HEK293 (cell line): Measurements from ENCODE around the gene FAM98C.

Experiments used
- GLIS1 ChIP-seq: fragments of 450-650 bp; formaldehyde crosslinking; IDR thresholded peaks from 2 replicates; pipeline ENCODE4 v1.5.1; 2016; ENCODE audit warnings: missing biosample characterization, missing genetic modification characterization
- HOXC10 ChIP-seq: sonication (generic); formaldehyde crosslinking; IDR thresholded peaks from 2 replicates; pipeline ENCODE4 v1.8.1; 2023; ENCODE audit warnings: mild to moderate bottlenecking, missing genetic modification reagents
- KLF7 ChIP-seq: fragments of 450-650 bp; formaldehyde crosslinking; IDR thresholded peaks from 2 replicates; pipeline ENCODE4 v1.5.1; 2016; ENCODE audit warnings: missing biosample characterization, missing genetic modification characterization, borderline replicate concordance
- KLF9 ChIP-seq: fragments of 450-650 bp; formaldehyde crosslinking; IDR thresholded peaks from 2 replicates; pipeline ENCODE4 v1.5.1; 2016; ENCODE audit warnings: missing biosample characterization, missing genetic modification characterization, low read depth
- OVOL3 ChIP-seq: fragments of 450-650 bp; formaldehyde crosslinking; IDR thresholded peaks from 2 replicates; pipeline ENCODE4 v1.5.1; 2016; ENCODE audit warnings: missing biosample characterization, missing genetic modification characterization
- SETDB1 ChIP-seq: IDR thresholded peaks from one replicate; pipeline ENCODE4 v1.6.1; 2017; ENCODE audit warnings: mild to moderate bottlenecking, low read length, moderate library complexity, mixed read lengths; ENCODE audit not compliant: insufficient read length
- YY1 ChIP-seq: fragments of 450-650 bp; formaldehyde crosslinking; IDR thresholded peaks from 2 replicates; pipeline ENCODE4 v1.5.1; 2018; ENCODE audit warnings: missing biosample characterization, missing genetic modification characterization
- ZBTB20 ChIP-seq: fragments of 450-650 bp; formaldehyde crosslinking; IDR thresholded peaks from 2 replicates; pipeline ENCODE4 v1.5.1; 2016; ENCODE audit warnings: missing biosample characterization, missing genetic modification characterization
- ZBTB7A ChIP-seq: fragments of 450-650 bp; formaldehyde crosslinking; IDR thresholded peaks from 2 replicates; pipeline ENCODE4 v1.5.1; 2016; ENCODE audit warnings: low read depth, missing biosample characterization, missing genetic modification characterization
- ZFHX2 ChIP-seq: fragments of 450-650 bp; formaldehyde crosslinking; conservative IDR thresholded peaks from 2 replicates; pipeline ENCODE4 v1.5.1; 2016; ENCODE audit warnings: missing biosample characterization, missing genetic modification characterization
- ZNF133 ChIP-seq: fragments of 450-650 bp; formaldehyde crosslinking; IDR thresholded peaks from 2 replicates; pipeline ENCODE4 v1.5.1; 2016; ENCODE audit warnings: missing biosample characterization, missing genetic modification characterization
- ZNF157 ChIP-seq: fragments of 450-650 bp; formaldehyde crosslinking; IDR thresholded peaks from 2 replicates; pipeline ENCODE4 v1.5.1; 2016; ENCODE audit warnings: missing biosample characterization, missing genetic modification characterization
- ZNF16 ChIP-seq: fragments of 450-650 bp; formaldehyde crosslinking; IDR thresholded peaks from 2 replicates; pipeline ENCODE4 v1.5.1; 2016; ENCODE audit warnings: low read depth, missing biosample characterization, missing genetic modification characterization
- ZNF324 ChIP-seq: fragments of 450-650 bp; formaldehyde crosslinking; IDR thresholded peaks from 2 replicates; pipeline ENCODE4 v1.5.1; 2016; ENCODE audit warnings: missing biosample characterization, missing genetic modification characterization
- ZNF416 ChIP-seq: fragments of 450-650 bp; formaldehyde crosslinking; IDR thresholded peaks from 2 replicates; pipeline ENCODE4 v1.5.1; 2016; ENCODE audit warnings: missing biosample characterization, missing genetic modification characterization
- ZNF501 ChIP-seq: fragments of 450-650 bp; formaldehyde crosslinking; IDR thresholded peaks from 2 replicates; pipeline ENCODE4 v1.5.1; 2016; ENCODE audit warnings: missing biosample characterization, missing genetic modification characterization
- ZNF529 ChIP-seq: fragments of 450-650 bp; formaldehyde crosslinking; IDR thresholded peaks from 2 replicates; pipeline ENCODE4 v1.5.1; 2017; ENCODE audit warnings: missing genetic modification characterization, missing biosample characterization; ENCODE audit not compliant: insufficient replicate concordance
- ZNF561 ChIP-seq: fragments of 450-650 bp; IDR thresholded peaks from 2 replicates; pipeline ENCODE4 v1.5.1; 2018; ENCODE audit warnings: missing biosample characterization, missing genetic modification characterization, borderline replicate concordance
- ZNF585B ChIP-seq: fragments of 450-650 bp; formaldehyde crosslinking; IDR thresholded peaks from 2 replicates; pipeline ENCODE4 v1.5.1; 2016; ENCODE audit warnings: missing biosample characterization, missing genetic modification characterization
- ZNF701 ChIP-seq: fragments of 450-650 bp; formaldehyde crosslinking; IDR thresholded peaks from 2 replicates; pipeline ENCODE4 v1.5.1; 2016; ENCODE audit warnings: missing biosample characterization, missing genetic modification characterization
- ZSCAN16 ChIP-seq: fragments of 450-650 bp; formaldehyde crosslinking; IDR thresholded peaks from 2 replicates; pipeline ENCODE4 v1.5.1; 2016; ENCODE audit warnings: missing biosample characterization, missing genetic modification characterization
- TF ChIP-seq, protein P1 (sequence below): fragments of 450-650 bp; formaldehyde crosslinking; IDR thresholded peaks from 2 replicates; pipeline ENCODE4 v1.5.1; 2016; ENCODE audit warnings: missing biosample characterization, missing genetic modification characterization, borderline replicate concordance
- TF ChIP-seq, protein P2 (sequence below): fragments of 450-650 bp; formaldehyde crosslinking; IDR thresholded peaks from 2 replicates; pipeline ENCODE4 v1.5.1; 2016; ENCODE audit warnings: missing biosample characterization, missing genetic modification characterization
- TF ChIP-seq, protein P3 (sequence below): fragments of 450-650 bp; formaldehyde crosslinking; IDR thresholded peaks from 2 replicates; pipeline ENCODE4 v1.5.0; 2017; ENCODE audit warnings: missing biosample characterization, missing genetic modification characterization, borderline replicate concordance
- TF ChIP-seq, protein P4 (sequence below): fragments of 450-650 bp; formaldehyde crosslinking; IDR thresholded peaks from 2 replicates; pipeline ENCODE4 v1.5.1; 2016; ENCODE audit warnings: missing biosample characterization, missing genetic modification characterization, low read depth
- TF ChIP-seq, protein P5 (sequence below): fragments of 450-650 bp; formaldehyde crosslinking; IDR thresholded peaks from 2 replicates; pipeline ENCODE4 v1.5.1; 2017; ENCODE audit warnings: missing biosample characterization, missing genetic modification characterization

FAM98C gene

DNA sequence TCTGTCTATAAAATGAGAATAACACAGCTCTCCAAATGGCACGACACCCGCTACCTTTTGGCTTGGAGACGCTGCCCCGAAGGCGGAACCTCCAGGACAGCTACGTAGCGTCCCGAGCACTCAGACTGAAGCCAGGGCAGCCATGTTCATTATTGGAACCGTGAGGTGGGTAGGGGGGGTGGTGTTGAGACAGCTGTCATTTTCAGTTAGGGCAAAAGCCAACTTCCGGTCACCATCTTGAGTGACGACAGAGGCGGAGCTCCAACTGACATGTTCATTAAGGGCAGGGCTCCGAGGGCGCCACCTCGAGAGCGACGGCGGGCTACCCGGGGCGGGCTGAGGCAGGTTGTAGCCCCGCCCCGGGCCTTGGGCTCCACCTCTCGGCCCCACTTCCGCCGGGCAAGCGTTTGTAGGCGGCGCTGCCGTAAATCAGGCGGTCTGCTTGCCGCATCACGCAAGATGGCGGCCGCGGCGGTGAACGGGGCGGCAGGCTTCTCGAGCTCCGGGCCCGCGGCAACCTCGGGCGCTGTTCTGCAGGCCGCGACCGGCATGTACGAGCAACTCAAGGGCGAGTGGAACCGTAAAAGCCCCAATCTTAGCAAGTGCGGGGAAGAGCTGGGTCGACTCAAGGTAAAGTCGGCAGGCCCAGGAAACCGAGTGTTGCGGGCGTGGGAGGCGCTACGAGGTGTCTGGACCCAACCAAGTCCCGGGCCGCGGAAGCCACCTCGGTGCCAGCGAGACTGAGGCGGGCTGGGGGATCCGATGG lies 28.4 kb upstream of the FAM98C start, which contains the start of gene PSMD8 (continued):
- TF ChIP-seq, protein P1, sequence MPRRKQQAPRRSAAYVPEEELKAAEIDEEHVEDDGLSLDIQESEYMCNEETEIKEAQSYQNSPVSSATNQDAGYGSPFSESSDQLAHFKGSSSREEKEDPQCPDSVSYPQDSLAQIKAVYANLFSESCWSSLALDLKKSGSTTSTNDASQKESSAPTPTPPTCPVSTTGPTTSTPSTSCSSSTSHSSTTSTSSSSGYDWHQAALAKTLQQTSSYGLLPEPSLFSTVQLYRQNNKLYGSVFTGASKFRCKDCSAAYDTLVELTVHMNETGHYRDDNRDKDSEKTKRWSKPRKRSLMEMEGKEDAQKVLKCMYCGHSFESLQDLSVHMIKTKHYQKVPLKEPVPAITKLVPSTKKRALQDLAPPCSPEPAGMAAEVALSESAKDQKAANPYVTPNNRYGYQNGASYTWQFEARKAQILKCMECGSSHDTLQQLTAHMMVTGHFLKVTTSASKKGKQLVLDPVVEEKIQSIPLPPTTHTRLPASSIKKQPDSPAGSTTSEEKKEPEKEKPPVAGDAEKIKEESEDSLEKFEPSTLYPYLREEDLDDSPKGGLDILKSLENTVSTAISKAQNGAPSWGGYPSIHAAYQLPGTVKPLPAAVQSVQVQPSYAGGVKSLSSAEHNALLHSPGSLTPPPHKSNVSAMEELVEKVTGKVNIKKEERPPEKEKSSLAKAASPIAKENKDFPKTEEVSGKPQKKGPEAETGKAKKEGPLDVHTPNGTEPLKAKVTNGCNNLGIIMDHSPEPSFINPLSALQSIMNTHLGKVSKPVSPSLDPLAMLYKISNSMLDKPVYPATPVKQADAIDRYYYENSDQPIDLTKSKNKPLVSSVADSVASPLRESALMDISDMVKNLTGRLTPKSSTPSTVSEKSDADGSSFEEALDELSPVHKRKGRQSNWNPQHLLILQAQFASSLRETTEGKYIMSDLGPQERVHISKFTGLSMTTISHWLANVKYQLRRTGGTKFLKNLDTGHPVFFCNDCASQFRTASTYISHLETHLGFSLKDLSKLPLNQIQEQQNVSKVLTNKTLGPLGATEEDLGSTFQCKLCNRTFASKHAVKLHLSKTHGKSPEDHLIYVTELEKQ (tag by site-specific recombination): peak; percentile 39; the same call in 1 of the 2 replicates
- no peak for TF ChIP-seq SETDB1
- TF ChIP-seq ZFHX2 (tag by site-specific recombination): peak; percentile 98
- 0 out of 2 replicates have a peak, but pooled peaks have one; percentile 50 for TF ChIP-seq ZNF416 (tag by site-specific recombination)
- TF ChIP-seq KLF7 (tag by site-specific recombination): peak; percentile 93
- peak; percentile 93 for TF ChIP-seq ZBTB20 (tag by site-specific recombination)
- 0 out of 2 replicates have a peak, but pooled peaks have one; percentile 9 for TF ChIP-seq ZNF585B
- TF ChIP-seq, protein P2, sequence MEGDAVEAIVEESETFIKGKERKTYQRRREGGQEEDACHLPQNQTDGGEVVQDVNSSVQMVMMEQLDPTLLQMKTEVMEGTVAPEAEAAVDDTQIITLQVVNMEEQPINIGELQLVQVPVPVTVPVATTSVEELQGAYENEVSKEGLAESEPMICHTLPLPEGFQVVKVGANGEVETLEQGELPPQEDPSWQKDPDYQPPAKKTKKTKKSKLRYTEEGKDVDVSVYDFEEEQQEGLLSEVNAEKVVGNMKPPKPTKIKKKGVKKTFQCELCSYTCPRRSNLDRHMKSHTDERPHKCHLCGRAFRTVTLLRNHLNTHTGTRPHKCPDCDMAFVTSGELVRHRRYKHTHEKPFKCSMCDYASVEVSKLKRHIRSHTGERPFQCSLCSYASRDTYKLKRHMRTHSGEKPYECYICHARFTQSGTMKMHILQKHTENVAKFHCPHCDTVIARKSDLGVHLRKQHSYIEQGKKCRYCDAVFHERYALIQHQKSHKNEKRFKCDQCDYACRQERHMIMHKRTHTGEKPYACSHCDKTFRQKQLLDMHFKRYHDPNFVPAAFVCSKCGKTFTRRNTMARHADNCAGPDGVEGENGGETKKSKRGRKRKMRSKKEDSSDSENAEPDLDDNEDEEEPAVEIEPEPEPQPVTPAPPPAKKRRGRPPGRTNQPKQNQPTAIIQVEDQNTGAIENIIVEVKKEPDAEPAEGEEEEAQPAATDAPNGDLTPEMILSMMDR (tag by site-specific recombination): peak; percentile 97
- no peak for TF ChIP-seq ZNF701 (tag by site-specific recombination)
- TF ChIP-seq GLIS1: peak; percentile 92
- TF ChIP-seq, protein P3, sequence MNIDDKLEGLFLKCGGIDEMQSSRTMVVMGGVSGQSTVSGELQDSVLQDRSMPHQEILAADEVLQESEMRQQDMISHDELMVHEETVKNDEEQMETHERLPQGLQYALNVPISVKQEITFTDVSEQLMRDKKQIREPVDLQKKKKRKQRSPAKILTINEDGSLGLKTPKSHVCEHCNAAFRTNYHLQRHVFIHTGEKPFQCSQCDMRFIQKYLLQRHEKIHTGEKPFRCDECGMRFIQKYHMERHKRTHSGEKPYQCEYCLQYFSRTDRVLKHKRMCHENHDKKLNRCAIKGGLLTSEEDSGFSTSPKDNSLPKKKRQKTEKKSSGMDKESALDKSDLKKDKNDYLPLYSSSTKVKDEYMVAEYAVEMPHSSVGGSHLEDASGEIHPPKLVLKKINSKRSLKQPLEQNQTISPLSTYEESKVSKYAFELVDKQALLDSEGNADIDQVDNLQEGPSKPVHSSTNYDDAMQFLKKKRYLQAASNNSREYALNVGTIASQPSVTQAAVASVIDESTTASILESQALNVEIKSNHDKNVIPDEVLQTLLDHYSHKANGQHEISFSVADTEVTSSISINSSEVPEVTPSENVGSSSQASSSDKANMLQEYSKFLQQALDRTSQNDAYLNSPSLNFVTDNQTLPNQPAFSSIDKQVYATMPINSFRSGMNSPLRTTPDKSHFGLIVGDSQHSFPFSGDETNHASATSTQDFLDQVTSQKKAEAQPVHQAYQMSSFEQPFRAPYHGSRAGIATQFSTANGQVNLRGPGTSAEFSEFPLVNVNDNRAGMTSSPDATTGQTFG (tag by site-specific recombination): peak; percentile 90; the same call in 1 of the 2 replicates
- TF ChIP-seq ZNF324 (tag by site-specific recombination): peak; percentile 32; the same call in 1 of the 2 replicates
- peak; percentile 64; the same call in 1 of the 2 replicates for TF ChIP-seq ZSCAN16 (tag by site-specific recombination)
- TF ChIP-seq OVOL3: peak; percentile 99
- peak; percentile 100 for TF ChIP-seq ZNF501 (tag by site-specific recombination)
- TF ChIP-seq KLF9 (tag by site-specific recombination): peak; percentile 87
- peak; percentile 99 for TF ChIP-seq YY1 (tag by site-specific recombination)
- TF ChIP-seq, protein P4, sequence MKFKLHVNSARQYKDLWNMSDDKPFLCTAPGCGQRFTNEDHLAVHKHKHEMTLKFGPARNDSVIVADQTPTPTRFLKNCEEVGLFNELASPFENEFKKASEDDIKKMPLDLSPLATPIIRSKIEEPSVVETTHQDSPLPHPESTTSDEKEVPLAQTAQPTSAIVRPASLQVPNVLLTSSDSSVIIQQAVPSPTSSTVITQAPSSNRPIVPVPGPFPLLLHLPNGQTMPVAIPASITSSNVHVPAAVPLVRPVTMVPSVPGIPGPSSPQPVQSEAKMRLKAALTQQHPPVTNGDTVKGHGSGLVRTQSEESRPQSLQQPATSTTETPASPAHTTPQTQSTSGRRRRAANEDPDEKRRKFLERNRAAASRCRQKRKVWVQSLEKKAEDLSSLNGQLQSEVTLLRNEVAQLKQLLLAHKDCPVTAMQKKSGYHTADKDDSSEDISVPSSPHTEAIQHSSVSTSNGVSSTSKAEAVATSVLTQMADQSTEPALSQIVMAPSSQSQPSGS (tag by site-specific recombination): peak; percentile 81
- TF ChIP-seq ZBTB7A (tag by site-specific recombination): peak; percentile 96
- TF ChIP-seq ZNF16 (tag by site-specific recombination): peak; percentile 36; the same call in 1 of the 2 replicates
- no peak for TF ChIP-seq ZNF133 (tag by site-specific recombination)
- no peak for TF ChIP-seq ZNF529
- no peak for TF ChIP-seq ZNF157 (tag by site-specific recombination)
- TF ChIP-seq, protein P5, sequence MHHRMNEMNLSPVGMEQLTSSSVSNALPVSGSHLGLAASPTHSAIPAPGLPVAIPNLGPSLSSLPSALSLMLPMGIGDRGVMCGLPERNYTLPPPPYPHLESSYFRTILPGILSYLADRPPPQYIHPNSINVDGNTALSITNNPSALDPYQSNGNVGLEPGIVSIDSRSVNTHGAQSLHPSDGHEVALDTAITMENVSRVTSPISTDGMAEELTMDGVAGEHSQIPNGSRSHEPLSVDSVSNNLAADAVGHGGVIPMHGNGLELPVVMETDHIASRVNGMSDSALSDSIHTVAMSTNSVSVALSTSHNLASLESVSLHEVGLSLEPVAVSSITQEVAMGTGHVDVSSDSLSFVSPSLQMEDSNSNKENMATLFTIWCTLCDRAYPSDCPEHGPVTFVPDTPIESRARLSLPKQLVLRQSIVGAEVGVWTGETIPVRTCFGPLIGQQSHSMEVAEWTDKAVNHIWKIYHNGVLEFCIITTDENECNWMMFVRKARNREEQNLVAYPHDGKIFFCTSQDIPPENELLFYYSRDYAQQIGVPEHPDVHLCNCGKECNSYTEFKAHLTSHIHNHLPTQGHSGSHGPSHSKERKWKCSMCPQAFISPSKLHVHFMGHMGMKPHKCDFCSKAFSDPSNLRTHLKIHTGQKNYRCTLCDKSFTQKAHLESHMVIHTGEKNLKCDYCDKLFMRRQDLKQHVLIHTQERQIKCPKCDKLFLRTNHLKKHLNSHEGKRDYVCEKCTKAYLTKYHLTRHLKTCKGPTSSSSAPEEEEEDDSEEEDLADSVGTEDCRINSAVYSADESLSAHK: peak; percentile 67
- TF ChIP-seq ZNF561 (tag by site-specific recombination): peak; percentile 83
- no peak; the same call in 1 of the 2 replicates for TF ChIP-seq HOXC10 (CRISPR knock-in tag)
